Stimulated activated CD8-positive, alpha-beta memory T cell treated with anti-CD3 and anti-CD28 coated beads, Interleukin-2, amount 100 ng/mL, for 1 hour (primary cell): ENCODE results near the gene KCNB1.

Experiments used
- DNase-seq, 2 donors: peaks; one replicate each; pipeline ENCODE4 v3.0.0-alpha.2; 2020; ENCODE audit warnings: low read depth in 2 of 2

The KCNB1 gene

GRCh38 chr20:49497398-49497669 is 14.9 kb upstream of the KCNB1 start:
- DNase-seq, result no peak

GRCh38 chr20:49496553-49497397 is 14.3 kb upstream of the KCNB1 start:
- DNase-seq, result no peak

GRCh38 chr20:49496043-49496442 is 13.6 kb upstream of the KCNB1 start:
- no peak for DNase-seq

GRCh38 chr20:49490689-49491088 is 8.2 kb upstream of the KCNB1 start:
- no peak for DNase-seq

GRCh38 chr20:49489688-49490087 is 7.2 kb upstream of the KCNB1 start:
- DNase-seq, result no peak

GRCh38 chr20:49486064-49486463 is 3.6 kb upstream of the KCNB1 start:
- DNase-seq, result no peak

GRCh38 chr20:49485563-49485962 is 3.1 kb upstream of the KCNB1 start:
- no peak for DNase-seq

GRCh38 chr20:49484180-49485140 is 2.0 kb upstream of the KCNB1 start:
- peak; percentile 5 to 12 for DNase-seq

- no peak for DNase-seq
Measured at GRCh38 chr20:49483696-49484123, 1.2 kb upstream of the KCNB1 start.

GRCh38 chr20:49483018-49483695 is 689 bp upstream of the KCNB1 start:
- no peak for DNase-seq

GRCh38 chr20:49482173-49482572 is 295 bp downstream of the KCNB1 start:
- DNase-seq, result no peak

- DNase-seq, result no peak
Measured at GRCh38 chr20:49481116-49481515, 1.4 kb downstream of the KCNB1 start.

GRCh38 chr20:49480236-49480635 is 2.2 kb downstream of the KCNB1 start:
- no peak for DNase-seq

- DNase-seq, result no peak
Measured at GRCh38 chr20:49479785-49480184, 2.7 kb downstream of the KCNB1 start.

- DNase-seq, result no peak
Measured at GRCh38 chr20:49478754-49479689, 3.4 kb downstream of the KCNB1 start.

- DNase-seq, result no peak
Measured at GRCh38 chr20:49478266-49478665, 4.2 kb downstream of the KCNB1 start.

- no peak for DNase-seq
Measured at GRCh38 chr20:49477200-49477599, 5.3 kb downstream of the KCNB1 start.

GRCh38 chr20:49476016-49476355 is 6.5 kb downstream of the KCNB1 start:
- no peak for DNase-seq

- no peak for DNase-seq
Measured at GRCh38 chr20:49475292-49476015, 7.0 kb downstream of the KCNB1 start.

GRCh38 chr20:49471397-49471796 is 11.1 kb downstream of the KCNB1 start:
- no peak for DNase-seq

- DNase-seq, result no peak
Measured at GRCh38 chr20:49470922-49471321, 11.5 kb downstream of the KCNB1 start.
